GM18868 (cell line): ENCODE results near the gene ILK.

Source experiments
- ATAC-seq: cut with Tn5 transposase; IDR thresholded peaks from one replicate; pipeline ENCODE4 v1.9.1; 2021; ENCODE audit warnings: mild to moderate bottlenecking, moderate library complexity; ENCODE audit not compliant: unreplicated experiment

ILK gene

GRCh38 chr11:6604790-6605189 lies 1.2 kb downstream of the ILK start:
- ATAC-seq: no peak

DNA sequence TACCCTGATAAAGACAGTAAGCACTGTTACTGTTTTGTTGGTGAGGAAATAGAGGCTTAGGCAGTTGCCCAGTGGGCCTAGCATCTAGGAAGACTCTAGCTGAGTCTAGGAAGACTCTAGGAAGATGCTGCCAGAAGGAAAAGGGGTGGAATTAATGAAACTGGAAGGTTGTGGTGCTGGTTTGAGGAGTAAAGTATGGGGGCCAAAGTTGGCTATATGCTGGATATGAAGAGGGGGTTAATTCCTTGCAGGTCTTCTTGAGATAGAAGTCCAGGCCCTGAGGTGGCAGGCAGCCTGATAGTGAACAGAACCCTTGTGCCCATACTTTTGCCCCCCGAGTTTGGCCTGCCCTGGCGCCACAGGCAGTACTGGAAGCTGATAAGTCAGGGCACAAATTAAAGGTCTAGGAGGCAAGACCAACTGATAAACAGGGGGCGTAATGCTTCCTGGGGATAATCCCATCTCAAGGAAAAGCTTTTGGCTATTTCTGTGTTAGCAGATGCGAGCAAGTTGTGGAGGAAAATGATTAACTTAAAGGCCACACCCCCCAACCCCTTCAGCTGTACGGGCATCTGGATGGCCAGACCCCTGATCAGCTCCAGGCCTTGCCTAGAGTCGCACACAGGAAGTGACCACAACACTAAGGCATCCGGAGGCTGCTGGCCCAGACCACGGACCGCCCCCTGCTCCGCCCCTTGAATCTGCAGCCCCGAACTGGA lies 3.1 kb downstream of the ILK start:
- ATAC-seq: peak; percentile 34

- no peak for ATAC-seq
Observed at GRCh38 chr11:6607190-6607795, 3.7 kb downstream of the ILK start.

DNA sequence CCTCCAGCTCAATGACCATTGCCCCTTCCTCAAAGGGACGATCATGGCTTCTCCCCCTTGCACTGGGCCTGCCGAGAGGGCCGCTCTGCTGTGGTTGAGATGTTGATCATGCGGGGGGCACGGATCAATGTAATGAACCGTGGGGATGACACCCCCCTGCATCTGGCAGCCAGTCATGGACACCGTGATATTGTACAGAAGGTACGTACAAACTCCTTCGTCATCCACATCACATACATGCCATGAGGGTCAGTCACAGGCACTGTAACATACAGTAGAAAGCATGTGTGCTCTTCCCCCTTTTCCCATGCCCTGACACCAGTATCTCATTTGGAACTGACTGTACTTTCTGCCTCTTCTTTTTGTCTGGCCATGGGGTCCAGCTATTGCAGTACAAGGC lies 4.4 kb downstream of the ILK start:
- ATAC-seq: no peak

- ATAC-seq: no peak
Observed at GRCh38 chr11:6608726-6609501, 5.3 kb downstream of the ILK start.

GRCh38 chr11:6609502-6610015 lies 6.0 kb downstream of the ILK start:
- no peak for ATAC-seq

- no peak for ATAC-seq
Observed at GRCh38 chr11:6610591-6610990, 7.0 kb downstream of the ILK start.

- no peak for ATAC-seq
Observed at GRCh38 chr11:6611092-6611962, 7.8 kb downstream of the ILK start.

DNA sequence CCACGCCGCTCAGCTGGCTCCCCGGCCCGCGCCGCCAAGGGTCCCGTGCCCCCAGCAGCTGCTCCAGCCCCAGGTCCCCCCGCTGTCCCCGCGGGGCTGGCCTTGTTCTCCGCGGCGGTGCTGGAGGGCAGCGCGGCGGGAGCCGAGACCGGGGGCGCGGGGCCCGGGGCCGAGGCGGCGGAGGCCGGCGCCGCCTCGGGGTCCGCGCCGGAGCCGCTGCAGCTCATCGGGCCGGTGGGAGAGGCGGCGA lies 8.3 kb downstream of the ILK start:
- ATAC-seq: peak; percentile 9

DNA sequence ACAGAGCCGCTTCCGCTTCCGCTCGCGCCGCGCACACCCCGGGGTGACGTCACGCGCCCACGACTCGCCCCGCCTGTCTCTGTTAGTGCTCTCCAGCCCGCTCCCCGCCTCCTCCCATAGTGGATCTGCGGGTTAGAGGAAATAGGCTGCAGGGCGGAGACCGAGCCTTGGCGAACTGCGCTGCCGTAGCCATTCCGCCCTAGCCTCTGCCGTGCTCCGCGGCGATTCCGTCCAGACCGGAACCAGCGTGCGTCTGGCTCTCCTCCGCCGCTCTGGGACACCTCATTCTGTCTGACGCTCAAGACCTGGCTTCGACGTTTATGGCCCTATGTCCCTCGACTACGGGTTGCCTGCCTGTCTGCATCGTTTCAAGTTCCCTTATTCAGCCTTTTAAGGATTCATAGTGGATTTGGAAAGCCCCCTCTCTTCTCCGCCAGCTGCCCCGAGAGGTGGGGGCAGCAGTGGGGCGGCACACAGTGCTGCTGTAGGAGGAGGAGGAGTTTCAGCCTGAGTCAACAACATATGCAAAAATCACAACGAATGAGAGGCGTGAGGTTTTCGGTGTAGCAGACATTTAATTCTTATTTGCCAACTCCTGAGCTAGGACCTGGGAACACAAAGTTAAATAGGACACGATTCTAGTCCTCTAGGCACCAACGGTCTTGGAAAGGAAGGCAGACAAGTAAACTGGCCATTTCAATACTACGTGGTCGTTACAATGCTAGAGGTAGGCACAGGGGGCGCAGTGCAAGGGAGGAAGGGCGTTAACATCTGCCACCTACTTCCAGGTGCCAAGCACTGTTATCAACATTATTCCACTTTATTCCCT lies 8.9 kb downstream of the ILK start, which contains the start of gene TAF10:
Gene TAF10 (minus strand): TSS at position 4 of the 829 bp plus-strand sequence. CDS start 27 bp downstream, outside the sequence.
- ATAC-seq: peak; percentile 91

DNA sequence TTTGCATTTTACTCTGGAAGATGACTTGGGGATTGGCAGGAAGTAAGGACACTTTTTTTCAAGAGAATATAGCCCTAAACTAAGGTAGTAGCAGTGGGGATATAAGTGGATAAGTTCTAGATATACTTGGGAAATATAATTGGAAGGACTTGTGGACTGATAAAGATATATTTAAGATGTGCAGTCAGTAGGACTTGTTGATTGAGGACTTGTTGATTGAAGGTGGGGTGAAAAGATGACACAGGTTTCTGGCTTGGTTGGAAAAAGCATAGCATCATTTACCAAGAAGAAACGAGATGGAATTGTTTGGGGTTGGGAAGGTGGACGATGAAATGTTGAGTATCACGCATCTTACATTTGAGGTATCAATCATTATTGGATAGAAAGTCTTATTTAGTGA lies 9.9 kb downstream of the ILK start:
- ATAC-seq: no peak

DNA sequence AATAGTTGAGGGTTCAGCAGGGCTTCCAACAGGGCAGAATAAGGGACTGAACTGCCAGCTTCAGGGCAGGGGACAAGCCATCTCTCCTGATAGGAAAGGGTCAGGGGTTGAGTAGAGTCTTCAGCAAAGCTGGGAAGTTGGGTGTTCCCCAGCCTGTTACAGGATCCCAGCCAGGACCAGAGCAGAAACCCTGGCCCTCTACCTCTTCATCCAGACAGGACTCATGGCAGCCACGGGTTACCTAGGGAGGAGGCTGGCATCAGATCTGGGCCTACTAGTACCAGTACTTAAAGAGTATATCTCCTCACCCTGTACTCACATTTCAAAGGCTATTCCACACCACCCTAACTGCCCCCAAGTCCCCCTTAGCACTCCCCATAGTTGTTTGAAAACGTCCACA lies 10.9 kb downstream of the ILK start:
- ATAC-seq: no peak

DNA sequence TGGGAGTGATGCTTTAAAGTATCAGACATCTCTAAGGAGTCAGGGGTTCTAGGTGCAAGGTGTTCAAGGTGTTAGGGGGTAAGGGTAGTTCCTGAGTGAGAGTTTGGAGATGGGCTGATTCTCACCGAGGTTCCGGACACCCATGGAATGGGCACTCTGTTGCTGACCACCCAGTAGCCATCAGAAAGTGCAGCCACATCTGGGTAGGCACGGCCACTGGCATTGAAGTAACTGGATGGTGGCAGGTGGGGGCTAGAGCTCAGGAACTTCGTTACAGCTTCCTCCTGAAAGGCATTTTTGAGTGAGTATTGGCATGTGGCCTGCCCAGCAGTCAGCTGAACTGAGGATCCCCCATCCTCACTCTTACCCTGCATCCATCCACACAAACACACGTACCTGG lies 11.5 kb downstream of the ILK start:
- ATAC-seq: no peak

- ATAC-seq: no peak
Observed at GRCh38 chr11:6615882-6616585, 12.5 kb downstream of the ILK start.

DNA sequence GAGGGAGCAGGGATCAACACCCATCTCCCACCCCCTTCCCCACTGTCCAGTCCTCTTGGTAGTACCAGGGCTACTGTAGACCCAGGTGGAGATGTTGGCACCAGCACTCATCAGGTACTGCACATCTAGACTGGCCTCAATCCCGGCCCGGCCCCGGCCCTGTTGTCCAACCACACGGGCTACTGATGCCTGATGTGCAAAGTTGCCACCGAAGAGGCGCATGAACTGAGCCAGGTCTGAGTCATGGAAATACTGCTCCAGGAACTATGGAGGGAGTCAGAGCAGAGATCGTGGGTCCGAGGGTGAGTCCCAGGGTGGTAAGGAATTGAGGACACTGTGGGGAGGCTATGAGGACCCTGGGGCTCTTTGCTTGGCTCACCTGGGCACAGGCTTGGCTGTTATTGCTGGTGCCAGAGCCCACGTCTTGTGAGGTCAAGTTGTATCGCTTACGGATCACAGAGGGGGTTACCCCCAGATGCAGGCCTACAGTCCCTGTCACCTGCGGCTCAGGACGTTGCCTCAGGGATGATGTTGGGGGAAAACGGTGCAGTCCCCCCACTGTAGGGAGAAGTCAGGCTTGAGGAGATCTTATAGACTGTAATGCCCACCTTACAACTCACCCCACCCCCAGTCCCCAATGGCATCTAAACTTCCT lies 13.1 kb downstream of the ILK start:
- no peak for ATAC-seq

DNA sequence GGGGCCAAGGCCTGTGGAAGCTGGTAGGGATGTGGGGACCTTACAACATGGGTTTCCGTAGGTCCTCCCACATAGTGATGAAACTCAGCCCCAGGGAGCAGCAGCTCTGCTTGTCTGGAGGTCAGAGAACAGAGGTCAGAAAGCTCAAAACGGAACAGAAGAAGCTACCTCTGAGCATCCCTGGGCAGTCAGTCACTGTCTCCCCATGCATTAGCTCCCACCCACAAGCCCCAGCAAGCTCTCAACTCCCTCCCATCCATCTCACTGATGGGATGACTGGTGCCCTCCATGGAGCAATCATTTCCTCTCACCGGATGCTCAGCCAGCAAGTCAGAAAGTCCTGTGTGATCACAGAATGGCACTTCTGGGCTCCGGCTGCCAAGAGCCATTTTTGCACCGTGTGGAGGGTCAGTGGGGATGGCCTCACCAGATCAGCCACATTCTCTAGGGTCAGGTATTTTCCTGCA lies 13.8 kb downstream of the ILK start:
- no peak for ATAC-seq

DNA sequence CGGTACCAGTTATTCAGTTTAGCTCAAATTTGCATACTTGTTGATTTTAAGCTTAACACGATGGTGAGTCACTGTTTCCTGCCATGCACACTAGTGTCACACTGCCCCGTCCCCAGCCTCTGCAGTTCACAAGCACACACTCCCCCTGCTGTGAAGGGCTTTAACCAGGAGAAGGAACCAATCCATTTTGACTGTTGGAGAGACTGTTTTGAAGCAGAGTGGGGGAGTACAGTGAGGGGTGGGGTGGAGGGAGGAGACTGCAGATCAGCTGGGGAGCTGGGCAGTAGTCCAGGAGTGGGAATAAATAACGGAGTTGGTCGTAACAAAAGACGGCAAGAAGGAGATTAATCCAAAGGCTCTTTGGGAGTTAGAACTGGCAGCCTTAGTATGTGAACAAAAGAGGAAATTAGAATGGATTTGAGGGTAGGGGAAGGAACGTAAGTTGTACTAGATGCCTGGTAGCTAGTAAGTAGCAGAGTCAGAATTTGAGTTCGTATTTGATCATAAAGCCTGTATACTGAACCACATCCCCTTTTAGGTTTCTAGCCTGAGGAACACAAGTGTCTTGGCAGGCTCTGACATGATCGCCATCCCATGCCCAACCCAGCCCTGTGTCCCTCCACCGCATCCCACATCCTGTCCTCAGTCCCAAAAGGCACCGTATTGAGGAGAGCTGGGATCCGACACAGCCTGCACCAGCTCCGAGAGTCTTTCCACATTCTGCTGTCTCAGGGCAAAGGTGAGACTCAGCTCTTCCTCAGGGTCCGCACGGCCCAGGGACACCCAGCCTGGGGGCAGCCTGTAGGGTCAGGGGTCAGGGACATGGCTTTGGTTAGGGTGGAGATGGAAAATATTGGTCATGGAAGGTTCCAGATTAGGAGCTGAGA lies 14.8 kb downstream of the ILK start:
- ATAC-seq: no peak
